ENCODE measurements around the gene UPK3B. TPM values are rescaled to one million over a fixed set of nuclear protein-coding genes. Genes with fewer than 3 reads are reported as not detected.
"Not testable (repeated sequence)": the region's sequence is repeated elsewhere in the genome, so short reads cannot be mapped to it uniquely, and the experiment has no call there.

The UPK3B gene
- total and polyA plus RNA-seq, 2 of the 13 experiments (the other 11 are each of a cell fraction or from before 2014, with no cell fraction given), result not detected

- H3K9me3 ChIP-seq (ENCODE audit: low read length); DNase-seq (ENCODE audit: low spot score); BruUV-seq (replicated peaks); POLR2A ChIA-PET; CTCF ChIA-PET (ENCODE audit: low intra/inter-chr PET ratio, low total read pairs); FAIRE-seq; H4K20me1 ChIP-seq (ENCODE audit: insufficient read depth, low read length); H2AFZ ChIP-seq (ENCODE audit: low read length); intact Hi-C loops (cut with micrococcal nuclease; ENCODE audit: unreplicated experiment); H3K4me3 ChIP-seq (replicated peaks in 1 of 3; ENCODE audit: insufficient read depth in 1 of 3, low read depth in 2 of 3, low read length in 3 of 3); H3K27me3 ChIP-seq (ENCODE audit: control insufficient read depth in 1 of 2, insufficient read depth in 2 of 2, low read length in 2 of 2); in situ Hi-C loops (cut with HindIII; ENCODE audit: extremely low pct_ligation_motif_present, low pct_unique_long_range_greater_than_20kb); H3K27ac ChIP-seq (ENCODE audit: extremely low read length, insufficient read depth, low read length); H3K36me3 ChIP-seq (replicated peaks in 1 of 2; ENCODE audit: control insufficient read depth in 1 of 2, insufficient read depth in 2 of 2, low read length in 2 of 2); H3K4me2 ChIP-seq (ENCODE audit: low read depth, low read length); H3K9ac ChIP-seq (ENCODE audit: insufficient read depth, low read depth, low read length): not testable (repeated sequence)
- Histone ChIP-seq H3K79me2 (ENCODE audit: insufficient read depth, low read length) (peaks cover 20% of the 10 kb centered on the region), H3K4me1 (ENCODE audit: insufficient read depth, low read length) (peaks cover 16% of the 10 kb centered on the region; the same call in 1 of the 2 replicates)
- peak; percentile 60 for ATAC-seq
- 46% methylated on average over 6 of the region's 6 CpGs for WGBS (ENCODE audit: low lambda C conversion rate)
- 0 out of 2 replicates have a peak, but pooled peaks have one; percentile 8 for TF ChIP-seq SAP130 (CRISPR knock-in tag; IDR thresholded peaks at IDR 0.05; ENCODE audit: low read depth)
These were observed 49.3 kb downstream of the UPK3B start for GRCh38 chr7:76559685-76560084.

GRCh38 chr7:76560157-76560556 lies 49.8 kb downstream of the UPK3B start:
- H3K27me3 ChIP-seq (ENCODE audit: control insufficient read depth in 1 of 2, insufficient read depth in 2 of 2, low read length in 2 of 2); H2AFZ ChIP-seq (ENCODE audit: low read length); DNase-seq (ENCODE audit: low spot score); BruUV-seq (replicated peaks); H3K4me3 ChIP-seq (replicated peaks in 1 of 3; ENCODE audit: insufficient read depth in 1 of 3, low read depth in 2 of 3, low read length in 3 of 3); H3K27ac ChIP-seq (ENCODE audit: extremely low read length, insufficient read depth, low read length); H3K9ac ChIP-seq (ENCODE audit: insufficient read depth, low read depth, low read length); H3K4me2 ChIP-seq (ENCODE audit: low read depth, low read length); POLR2A ChIA-PET; CTCF ChIA-PET (ENCODE audit: low intra/inter-chr PET ratio, low total read pairs); H4K20me1 ChIP-seq (ENCODE audit: insufficient read depth, low read length); H3K9me3 ChIP-seq (ENCODE audit: low read length); intact Hi-C loops (cut with micrococcal nuclease; ENCODE audit: unreplicated experiment); in situ Hi-C loops (cut with HindIII; ENCODE audit: extremely low pct_ligation_motif_present, low pct_unique_long_range_greater_than_20kb); H3K36me3 ChIP-seq (replicated peaks in 1 of 2; ENCODE audit: control insufficient read depth in 1 of 2, insufficient read depth in 2 of 2, low read length in 2 of 2); TF ChIP-seq SOX13, FOXP1, SOX6 (IDR thresholded peaks at IDR 0.05): not testable (repeated sequence)
- peak; percentile 66 for TF ChIP-seq SOX5 (CRISPR knock-in tag; IDR thresholded peaks at IDR 0.05; ENCODE audit: borderline replicate concordance)
- TF ChIP-seq SOX13 (CRISPR knock-in tag; conservative IDR thresholded peaks at IDR 0.05 in 1 of 2, IDR thresholded peaks at IDR 0.05 in 1 of 2), result peak in 1 of 2 experiments; percentile 56; a peak in 2 of 4 replicates
- TF ChIP-seq SP5 (CRISPR knock-in tag; IDR thresholded peaks at IDR 0.05; ENCODE audit: borderline replicate concordance, low read depth), result peak; percentile 47; the same call in 1 of the 2 replicates
- peak; percentile 29; the same call in 1 of the 2 replicates for TF ChIP-seq SAP130 (CRISPR knock-in tag; IDR thresholded peaks at IDR 0.05; ENCODE audit: low read depth)
- TF ChIP-seq PATZ1 (CRISPR knock-in tag; IDR thresholded peaks at IDR 0.05), result peak; percentile 44; the same call in 1 of the 2 replicates
- TF ChIP-seq FOXP1 (CRISPR knock-in tag; IDR thresholded peaks at IDR 0.05), result peak; percentile 14; the same call in 1 of the 2 replicates
- peak; percentile 73 for TF ChIP-seq SOX6 (CRISPR knock-in tag; IDR thresholded peaks at IDR 0.05)
- TF ChIP-seq TCF7 (IDR thresholded peaks at IDR 0.05; ENCODE audit: low read depth), result 0 out of 2 replicates have a peak, but pooled peaks have one; percentile 16
- TF ChIP-seq ZNF281 (CRISPR knock-in tag; IDR thresholded peaks at IDR 0.05; ENCODE audit: borderline replicate concordance), result 0 out of 2 replicates have a peak, but pooled peaks have one; percentile 27
- FAIRE-seq, result peak; percentile 51
- Histone ChIP-seq H3K79me2 (ENCODE audit: insufficient read depth, low read length) (peaks cover 18% of the 10 kb centered on the region), H3K4me1 (ENCODE audit: insufficient read depth, low read length) (peaks cover 16% of the 10 kb centered on the region; the same call in 1 of the 2 replicates)
- peak; percentile 93 for ATAC-seq
- WGBS (ENCODE audit: low lambda C conversion rate), result 21% methylated on average over 4 of the region's 4 CpGs

Data from HepG2 (cell line).